GM21381 (cell line): ENCODE data around the gene SPATA32.
A peak's percentile ranks its signal among the peaks of the same experiment; 100 is the strongest.

Experiments used
- ATAC-seq: cut with Tn5 transposase; IDR thresholded peaks from one replicate; pipeline ENCODE4 v1.9.1; 2021; ENCODE audit warnings: mild to moderate bottlenecking, moderate library complexity; ENCODE audit not compliant: unreplicated experiment

Gene SPATA32

DNA sequence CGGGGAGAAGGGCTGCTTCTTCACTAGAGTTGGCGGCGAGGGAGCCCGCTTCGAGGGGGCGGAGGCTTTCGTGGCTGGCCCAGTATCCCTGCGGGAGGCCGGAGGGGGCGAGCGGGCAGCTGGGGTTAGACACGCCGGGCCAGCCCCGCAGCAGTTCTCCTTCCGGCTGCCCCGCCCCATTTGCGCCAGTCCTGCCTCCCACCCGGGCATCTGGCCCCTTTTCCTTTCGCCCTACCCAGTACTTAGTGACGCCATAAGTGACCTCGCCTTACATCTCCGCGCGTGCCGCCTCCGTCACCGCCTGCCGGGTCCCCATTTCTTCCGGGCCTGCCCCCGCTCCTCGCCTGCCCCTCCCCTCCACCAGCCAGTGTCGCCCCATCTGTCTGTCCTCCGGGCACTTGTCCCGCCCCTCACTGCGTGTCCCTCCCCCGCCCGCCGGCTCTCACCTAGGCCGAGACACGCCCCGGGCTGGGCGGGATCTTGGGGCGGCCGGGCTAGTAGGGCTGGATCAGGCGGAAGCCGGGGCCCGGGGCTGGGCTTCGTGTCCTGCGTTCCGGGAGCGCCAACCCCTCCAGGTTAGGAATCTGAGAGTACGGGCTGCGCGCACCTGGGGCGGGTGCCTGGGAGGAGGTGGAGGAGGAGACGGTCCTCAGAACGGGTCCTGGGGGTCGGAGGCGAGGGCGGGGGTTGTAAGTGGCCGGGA, 14.3 kb downstream of the SPATA32 start:
- peak; percentile 75 for ATAC-seq

DNA sequence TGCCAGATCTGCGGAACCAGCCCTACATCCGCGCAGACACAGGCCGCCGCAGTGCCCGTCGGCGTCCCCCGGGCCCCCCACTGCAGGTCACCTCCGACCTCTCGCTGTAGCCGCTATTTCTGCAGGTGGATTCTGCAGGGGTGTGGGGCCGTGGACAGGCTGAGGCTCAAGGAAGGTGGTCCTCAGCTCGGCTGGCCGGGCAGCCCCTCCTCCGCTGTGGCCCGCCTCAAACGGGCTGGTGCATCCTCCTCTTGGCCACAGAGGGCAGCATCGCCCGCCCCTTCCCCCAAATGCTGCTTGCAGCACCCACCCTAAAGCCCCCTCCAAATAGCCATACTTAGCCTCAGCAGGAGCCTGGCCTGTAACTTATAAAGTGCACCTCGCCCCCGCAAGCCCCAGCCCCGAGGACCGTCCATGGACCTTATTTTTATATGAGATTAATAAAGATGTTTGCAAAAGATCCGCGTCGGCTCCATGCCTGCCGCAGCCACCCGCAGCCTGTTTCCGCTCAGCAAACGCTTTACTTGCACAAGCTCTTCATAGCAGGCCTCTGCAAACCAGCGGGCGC, 14.9 kb downstream of the SPATA32 start:
- ATAC-seq = no peak

DNA sequence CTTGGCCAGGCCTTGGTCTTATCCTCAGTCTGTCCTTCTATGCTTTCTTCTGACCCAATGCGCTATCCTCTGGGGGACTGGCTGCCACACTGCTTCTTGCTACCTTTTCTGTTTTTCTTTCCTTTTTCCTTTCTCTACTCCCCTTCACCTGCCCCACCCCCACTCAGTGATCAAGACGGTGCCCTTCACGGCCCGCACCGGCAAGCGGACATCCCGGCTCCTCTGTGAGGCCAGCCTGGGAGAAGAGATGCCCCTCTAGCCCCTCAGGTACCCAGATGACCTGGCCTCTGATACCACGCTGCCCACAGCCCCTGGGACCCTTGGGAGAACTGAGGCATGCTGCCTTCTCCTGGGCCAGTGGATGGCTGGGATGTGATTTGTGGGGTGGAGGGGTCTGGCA, 15.6 kb downstream of the SPATA32 start:
- no peak for ATAC-seq

DNA sequence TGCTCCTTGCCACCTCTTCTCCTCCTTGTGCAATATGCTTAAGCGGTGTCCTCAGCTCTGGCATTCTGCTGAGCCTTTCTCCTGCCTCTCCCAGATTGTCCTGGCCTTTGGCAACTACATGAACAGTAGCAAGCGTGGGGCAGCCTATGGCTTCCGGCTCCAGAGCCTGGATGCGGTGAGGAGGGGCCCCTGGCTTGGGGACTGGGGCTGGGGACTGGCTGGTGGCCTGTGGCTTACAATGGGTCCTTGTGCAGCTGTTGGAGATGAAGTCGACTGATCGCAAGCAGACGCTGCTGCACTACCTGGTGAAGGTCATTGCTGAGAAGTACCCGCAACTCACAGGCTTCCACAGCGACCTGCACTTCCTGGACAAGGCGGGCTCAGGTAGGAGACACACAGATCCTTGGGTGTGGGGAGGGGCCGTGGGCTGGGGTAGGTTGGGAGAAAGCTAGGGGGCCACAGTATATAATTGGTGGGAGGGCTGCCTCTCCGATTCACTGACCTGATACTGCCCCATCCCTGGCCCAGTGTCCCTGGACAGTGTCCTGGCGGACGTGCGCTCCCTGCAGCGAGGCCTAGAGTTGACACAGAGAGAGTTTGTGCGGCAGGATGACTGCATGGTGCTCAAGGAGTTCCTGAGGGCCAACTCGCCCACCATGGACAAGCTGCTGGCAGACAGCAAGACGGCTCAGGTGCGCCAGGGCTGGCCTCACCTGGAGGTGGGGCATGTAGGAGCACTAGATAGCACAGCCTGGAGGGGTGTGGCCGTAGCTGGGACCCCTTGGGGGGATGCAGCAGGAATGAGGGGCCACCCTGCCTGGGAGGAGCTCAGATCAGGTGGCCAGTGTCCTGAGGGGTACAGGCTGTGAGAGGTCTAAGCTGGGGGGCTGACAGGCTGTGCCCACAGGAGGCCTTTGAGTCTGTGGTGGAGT, 16.9 kb downstream of the SPATA32 start:
- no peak for ATAC-seq

DNA sequence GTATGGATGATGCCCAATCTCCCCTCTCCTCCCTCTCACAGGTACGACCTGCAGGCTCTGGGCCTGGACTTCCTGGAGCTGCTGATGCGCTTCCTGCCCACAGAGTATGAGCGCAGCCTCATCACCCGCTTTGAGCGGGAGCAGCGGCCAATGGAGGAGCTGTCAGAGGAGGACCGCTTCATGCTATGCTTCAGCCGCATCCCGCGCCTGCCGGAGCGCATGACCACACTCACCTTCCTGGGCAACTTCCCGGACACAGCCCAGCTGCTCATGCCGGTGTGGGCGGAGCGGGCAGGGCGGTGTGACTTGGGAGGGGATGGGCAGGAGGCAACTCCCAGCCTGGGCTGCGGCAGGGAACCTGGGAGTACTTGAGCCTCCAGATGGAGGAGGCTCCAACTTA, 18.1 kb downstream of the SPATA32 start:
- no peak for ATAC-seq

DNA sequence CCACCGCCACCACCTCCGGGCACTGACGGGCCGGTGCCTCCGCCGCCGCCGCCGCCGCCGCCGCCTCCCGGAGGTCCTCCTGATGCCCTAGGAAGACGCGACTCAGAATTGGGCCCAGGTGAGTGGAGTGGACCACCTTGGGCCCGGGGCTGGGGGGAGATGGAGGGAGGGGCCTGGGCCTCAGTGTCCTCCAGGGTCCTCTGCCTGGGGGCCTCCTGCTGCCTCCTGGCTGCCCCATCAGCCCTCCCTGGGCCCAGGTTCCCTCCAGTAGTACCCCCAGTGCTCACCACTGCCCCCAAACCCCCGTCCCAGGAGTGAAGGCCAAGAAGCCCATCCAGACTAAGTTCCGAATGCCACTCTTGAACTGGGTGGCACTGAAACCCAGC, 19.9 kb downstream of the SPATA32 start:
- no peak for ATAC-seq

DNA sequence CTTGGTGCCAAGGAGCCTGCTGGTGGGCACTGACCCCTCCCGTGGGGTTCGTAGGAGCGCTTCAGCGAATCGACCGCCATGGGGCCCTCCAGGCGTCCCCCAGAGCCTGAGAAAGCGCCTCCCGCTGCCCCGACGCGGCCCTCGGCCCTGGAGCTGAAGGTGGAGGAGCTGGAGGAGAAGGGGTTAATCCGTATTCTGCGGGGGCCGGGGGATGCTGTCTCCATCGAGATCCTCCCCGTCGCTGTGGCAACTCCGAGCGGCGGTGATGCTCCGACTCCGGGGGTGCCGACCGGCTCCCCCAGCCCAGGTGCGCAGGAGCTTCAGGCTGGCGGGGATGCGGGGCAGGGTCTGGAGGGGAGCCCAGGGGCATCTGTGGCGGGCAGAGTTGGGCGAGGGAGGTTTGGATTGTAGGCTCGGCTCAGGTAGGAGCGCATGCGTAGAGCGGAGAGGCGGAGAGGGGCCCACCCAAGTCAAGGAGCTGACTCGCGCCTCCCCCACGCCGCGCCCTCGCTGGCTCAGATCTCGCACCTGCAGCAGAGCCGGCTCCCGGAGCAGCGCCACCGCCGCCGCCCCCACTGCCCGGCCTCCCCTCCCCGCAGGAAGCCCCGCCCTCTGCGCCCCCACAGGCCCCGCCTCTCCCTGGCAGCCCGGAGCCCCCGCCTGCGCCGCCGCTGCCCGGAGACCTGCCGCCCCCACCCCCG, 20.4 kb downstream of the SPATA32 start:
- no peak for ATAC-seq

DNA sequence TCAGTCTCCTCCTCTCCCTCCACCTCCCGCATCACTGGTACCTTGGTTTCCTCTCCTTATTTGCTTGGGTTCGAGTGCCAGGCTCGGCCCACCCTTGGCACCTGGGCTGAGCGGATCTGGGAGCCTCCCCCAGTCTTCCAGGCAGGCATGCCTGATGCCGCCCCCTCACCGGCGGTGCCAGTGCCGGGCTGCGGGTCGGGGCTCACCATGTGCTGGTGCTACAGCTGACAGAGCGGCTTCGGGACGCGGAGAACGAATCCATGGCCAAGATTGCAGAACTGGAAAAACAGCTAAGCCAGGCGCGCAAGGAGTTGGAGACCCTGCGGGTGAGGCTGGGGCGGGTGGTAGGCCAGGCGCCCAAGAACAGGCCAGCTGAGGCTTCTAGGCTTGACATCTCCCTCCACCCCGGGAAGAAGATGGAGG, 21.0 kb downstream of the SPATA32 start:
- no peak for ATAC-seq

DNA sequence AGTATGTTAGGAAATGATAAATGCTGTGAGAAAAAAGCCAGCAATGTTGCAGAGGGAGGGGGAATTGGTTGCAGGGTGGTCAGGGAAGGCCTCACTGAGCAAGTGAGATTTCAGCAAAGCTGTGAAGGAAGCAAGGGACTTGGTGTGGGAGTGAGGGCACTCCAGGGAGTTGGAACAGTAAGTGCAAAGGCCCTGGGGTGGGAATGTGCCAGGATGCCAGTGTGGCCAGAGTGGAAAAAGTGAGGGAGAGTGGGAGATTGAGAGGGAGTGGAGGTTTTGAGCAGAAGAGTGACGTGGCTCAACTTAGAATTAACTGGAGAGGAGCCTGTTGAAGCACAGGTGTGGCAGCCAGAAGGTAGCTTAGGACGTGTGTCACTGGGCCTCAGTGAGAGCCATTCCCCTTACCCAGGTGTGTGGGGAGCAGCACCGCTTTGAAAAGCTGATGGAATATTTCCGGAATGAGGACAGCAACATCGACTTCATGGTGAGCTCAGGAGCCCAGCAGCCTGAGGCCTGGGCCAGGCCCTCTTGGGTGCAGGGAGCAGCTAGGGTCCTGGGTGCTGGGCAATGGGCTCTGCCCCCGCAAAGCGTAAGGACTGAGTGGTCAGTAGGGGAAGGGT, 23.6 kb downstream of the SPATA32 start:
- ATAC-seq = no peak

DNA sequence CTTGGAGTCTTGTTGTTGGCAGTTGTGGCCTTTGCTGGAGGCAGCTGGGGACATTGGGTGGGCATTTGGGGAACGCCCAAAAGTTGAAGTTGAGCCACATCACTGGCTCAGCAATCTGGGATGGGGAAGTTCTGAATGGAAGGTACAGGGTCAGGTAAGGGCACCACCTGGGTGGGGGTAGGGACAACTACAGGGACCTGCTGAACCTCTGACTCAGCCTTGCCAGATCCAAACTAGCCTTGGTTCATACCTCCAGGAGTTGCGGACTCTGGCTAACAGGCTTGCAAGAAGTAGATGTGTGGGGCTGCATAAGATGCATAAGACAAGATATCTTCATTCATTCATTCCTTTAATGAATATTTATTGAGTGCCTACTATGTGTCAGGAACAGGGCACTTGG, 24.2 kb downstream of the SPATA32 start:
- ATAC-seq = no peak

DNA sequence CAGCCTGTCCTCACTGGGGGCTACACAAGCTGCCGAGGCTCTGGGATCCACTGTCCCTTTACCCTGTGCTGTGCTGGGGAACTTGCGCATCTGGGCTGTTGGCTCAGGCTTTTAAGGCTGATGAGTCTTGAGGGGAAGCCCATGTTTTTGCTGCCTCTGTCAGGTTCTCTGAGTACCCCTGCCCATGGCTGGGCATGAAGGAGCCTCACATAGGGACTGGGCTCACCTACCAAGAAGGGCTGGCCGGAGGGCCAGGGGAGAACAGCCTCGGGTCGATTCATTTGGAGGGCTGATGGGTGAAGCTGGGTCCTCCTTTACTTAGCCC, 25.6 kb downstream of the SPATA32 start:
- no peak for ATAC-seq

DNA sequence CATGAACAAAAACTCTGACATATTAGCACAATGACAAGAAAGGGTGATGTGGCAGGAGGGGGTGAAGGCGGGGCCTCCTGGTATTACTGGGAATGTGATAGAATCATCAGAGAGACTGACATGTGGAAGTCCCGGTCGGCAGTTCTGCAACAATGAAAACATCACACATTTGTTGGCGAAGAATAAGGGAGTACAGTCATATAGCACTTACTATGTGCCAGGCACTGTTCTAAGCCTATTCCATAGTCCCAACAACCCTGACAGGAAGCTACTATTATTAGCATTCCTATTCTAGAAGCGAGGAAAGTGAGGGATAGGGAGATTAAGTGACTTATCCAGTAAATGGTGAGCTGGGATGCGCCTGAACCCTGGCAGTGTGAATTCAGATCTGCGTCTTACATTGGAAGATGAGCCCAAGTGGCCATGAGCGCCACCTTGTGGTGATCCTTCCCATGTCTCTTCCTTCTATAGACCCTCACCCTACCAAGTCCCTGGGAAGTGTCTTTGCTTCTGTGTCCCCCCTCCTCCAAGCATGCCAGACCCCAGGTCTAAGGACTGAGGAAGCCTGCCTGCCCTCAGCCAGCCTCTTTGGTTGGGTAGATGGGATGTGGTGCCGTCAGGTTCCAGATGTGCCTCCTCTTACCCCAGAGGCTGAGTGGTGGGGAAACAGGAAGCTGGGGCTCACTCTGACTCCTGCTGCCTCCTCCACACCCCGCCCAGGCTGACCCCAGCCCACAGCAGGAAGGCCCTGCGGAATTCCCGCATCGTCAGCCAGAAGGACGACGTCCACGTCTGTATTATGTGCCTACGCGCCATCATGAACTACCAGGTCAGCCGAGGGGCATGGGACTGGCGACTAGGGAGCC, 26.2 kb downstream of the SPATA32 start:
- no peak for ATAC-seq

DNA sequence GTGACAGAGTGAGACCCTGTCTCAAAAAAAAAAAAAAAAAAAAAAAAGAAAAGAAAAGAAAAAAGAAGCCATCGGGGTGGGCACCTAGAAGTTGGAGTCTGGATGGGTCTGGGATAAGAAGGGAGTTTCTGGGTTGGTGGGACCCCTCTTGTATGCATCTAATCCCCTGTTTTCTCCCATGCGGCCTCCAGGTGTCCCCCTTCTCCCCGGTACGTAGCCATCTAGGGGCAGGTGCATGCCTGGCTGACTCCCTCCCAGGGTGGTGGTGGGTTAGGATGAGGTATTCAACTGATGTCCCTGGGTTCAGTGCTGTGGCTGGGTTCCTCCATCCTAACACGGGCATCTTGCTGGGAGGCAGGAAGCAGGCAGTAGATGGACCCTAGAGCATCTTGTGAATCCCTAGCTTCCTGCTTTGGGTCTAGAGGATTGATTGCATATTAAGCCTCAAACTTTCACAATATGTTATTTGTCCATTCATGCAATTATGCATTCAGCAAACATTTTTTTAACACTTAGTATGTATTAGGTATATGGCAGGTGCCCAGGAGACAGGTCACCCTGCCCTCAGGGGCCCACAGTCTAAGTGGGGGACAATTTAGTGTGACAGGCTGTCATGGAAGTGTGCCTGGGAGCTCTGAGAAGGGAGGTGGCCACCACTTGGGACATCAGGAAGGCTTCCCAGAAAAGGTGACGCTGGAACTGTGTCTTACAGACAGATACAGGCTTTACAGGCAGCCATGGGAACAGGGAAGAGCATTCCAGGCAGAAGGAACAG, 27.1 kb downstream of the SPATA32 start:
- no peak for ATAC-seq

DNA sequence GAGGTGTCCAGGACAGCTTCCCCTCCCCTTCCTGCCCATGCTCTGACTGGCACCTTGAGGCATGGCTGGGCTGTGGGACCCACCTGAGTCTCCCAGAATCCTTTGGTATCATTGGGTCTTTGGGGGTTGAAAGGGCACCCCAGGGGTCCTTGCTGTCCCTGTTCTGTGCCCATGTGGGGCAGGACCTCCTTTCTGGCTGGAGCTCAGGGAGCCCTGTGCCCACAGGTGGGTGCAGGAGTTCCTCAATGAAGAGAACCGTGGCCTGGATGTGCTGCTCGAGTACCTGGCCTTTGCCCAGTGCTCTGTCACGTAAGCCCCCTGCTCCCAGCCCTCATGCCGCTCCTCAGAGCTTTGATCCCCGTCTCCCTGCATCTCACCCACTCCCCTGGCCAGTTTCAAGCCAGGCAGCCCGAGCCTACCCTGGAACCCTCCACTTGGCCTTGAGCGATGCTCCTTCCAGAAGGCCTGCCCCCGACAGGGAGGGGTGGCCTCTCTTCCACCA, 28.4 kb downstream of the SPATA32 start:
- ATAC-seq = no peak

DNA sequence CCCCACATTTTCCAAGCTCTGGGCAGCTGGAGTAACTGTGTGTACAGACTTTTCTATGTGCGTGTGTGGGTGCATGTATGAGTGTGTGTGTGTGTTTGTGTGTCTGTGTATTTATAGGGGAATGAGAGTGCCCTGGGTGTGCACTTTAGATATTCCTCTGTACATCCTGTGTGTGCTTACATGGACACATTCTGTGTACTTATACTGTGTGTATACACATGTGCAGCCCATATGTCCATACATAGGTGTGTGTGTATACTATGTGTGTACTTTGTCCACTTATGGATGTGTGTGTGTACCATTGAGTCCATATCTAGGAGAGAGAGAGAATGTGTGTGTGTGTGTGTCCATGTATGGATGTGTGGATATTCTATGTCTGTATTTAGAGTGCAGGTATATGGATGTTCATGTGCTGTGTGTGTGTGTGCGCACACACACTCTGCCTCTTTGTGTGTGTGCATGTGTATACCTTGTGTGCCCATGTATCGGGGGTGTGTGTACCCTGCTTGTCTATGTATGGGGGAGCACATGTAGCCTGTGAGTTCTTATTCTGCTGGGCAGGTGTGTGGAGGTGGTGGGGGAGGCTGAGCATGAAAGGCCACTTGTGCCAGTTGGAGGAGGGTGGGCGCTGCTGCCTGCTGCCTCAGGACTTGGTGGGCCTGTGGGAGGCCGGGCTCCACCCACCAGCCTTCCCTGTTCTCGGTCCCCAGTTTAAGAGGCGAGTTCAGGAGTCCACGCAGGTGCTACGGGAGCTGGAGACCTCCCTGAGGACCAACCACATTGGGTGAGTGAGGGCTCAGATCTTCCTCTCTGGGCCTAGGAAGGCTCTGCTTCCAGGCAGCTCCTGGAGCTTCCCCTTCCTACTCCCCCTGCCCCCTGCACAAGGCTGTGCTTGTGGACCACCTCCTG, 29.1 kb downstream of the SPATA32 start:
- ATAC-seq = no peak

DNA sequence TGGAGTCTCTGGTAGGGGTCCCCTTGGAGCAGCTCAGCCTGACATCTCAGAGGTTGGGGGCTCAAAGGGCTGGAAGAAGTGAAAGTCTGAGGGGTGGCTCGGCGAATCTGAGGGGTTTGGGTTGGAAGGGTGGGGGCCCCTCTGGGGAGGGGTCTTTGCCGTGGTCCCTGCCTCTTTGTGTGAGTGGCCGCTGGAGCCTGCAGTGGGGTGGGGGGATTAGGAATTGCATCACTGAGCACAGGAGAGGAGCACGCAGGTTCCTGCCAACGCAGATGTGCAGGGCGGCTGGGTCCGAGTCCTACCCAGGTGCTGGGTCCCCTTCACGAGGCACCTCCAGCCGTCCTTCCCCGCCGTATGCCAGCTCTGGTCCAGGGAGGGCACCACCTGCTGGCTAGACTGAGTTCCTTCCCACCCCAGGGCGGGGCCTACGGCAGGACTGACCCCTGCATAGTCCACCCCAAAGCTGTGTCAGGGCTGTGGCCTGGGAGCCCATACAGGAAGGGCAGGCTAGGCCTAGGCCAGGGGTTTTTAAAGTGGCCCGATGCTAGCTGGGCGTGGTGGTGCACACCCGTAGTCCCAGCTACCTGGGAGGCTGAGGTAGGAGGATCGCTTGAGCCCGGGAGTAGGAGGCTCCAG, 30.3 kb downstream of the SPATA32 start:
- ATAC-seq = no peak

DNA sequence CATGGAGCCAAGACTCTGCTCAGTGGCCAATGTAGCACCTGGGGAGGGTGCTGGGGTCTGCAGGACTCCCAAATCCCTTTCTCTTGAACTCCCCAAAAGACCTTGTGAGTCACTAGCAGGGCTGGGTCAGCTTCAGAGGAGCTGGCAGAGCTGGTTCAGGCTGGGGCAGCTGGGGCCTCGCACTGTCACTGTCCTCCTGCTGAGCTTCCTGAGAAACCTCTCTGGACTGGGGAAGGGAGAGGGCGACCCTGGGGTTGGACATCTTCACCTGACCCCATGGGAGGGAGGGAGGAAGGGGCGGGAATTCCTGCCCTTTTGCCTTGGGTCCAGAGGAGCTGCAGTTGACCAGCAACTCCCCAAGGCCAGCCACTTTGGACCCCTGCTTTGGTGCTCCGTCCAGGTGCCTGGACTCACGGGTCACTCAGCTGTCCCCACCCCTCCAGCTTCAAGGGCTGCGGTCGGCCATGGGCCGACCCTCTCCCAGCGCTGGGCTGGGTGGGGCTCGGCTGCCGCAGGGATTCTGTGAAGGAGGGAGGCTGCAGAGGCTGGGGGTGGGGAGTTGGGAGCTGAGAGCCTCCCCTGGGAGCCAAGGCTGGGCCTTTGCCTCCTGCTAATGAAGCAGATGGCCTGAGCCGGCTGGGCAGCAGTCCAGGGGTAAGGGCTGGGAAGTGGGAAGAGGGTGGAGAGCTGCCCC, 31.0 kb downstream of the SPATA32 start:
- no peak for ATAC-seq
